G401.6 (cell line): ENCODE data around the gene GPC2.

ENCODE experiments used
- FAIRE-seq: peaks from 2 replicates; lab custom pipeline; 2012; peaks lifted over from hg19 to GRCh38; lab: Jason Lieb, UNC

Gene GPC2

DNA sequence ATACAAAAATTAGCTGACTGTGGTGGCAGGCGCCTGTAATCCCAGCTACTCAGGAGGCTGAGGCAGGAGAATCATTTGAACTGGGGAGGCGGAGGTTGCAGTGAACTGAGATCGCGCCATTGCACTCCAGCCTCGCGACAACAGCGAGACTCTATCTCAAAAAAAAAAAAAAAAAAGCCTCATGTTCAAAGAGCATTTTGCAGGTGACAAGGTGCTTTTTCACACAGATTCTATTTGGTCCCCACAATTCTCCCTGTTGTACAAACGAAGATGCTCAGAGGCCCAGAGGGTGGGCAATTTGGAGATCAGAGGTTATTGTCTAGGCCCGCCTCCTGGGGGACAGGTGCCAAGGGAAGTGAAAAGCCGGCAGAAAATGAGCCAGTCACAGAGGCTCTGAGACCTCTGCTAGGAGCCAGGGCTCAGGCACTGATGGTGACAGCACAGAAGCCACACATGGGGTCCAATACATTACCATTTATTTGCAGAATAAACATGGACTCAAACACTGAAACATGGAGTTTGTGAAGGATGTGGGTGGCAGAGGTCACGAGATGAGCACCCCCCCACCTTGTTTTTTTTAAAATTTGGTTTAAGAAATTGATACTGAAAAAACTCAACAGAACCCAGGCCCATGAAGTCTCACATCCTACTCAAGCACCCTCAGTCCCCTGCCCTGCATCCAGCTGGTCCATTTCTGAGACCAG, 7.9 kb downstream of the GPC2 start:
- FAIRE-seq, result no peak

DNA sequence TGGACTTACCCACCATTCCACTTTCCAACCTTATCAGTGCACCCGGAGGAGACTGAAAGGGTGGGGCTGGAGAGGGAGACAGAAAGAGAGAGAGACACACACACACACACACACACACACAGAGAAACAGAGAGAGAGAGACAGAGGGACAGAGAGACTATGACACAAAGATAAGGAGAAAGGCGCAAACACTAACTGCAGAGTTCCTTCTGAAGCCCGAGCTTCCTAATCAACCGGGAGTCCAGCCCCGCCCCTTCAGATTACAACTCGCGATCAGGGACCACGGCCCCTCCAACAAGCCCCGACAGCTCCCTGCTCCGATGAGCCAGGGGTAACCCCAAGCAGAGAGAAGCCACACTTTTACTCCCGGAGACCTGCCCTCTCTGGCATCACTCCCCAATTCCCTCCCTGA, 9.3 kb downstream of the GPC2 start:
- no peak for FAIRE-seq

GRCh38 chr7:100166970-100167911, 9.9 kb downstream of the GPC2 start:
- no peak for FAIRE-seq

DNA sequence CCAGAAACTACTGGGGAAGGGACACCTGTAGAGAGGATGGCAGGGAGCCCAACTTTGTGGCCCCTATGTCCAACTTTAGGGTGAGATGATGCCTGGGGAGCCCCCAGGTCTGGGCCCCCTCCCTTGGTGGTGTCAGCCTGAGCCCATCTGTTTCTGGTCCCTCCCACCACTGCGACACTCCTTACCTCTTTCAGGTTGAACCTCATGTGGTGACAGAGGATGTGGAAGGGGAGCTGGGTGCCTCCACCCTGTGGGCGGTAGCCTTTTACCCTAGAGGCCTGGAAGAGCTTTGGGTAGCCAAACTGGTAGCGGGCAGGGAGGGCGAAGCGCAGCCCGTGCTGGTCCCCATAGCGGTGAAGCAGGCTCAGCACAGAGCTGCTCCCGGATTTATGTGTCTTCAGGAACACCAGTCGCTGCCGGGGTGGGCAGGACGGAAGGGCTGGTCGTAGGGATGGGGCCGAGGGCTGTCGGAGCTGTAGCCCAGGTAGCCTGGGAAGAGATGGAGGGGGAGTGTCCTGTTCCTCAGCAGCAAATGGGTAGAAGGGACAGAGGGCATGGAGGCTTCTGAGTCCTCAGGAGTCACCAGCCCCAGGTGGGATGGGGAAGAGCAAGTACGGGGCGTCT, 10.8 kb downstream of the GPC2 start:
- FAIRE-seq, result no peak

GRCh38 chr7:100163871-100164270, 13.3 kb downstream of the GPC2 start:
- no peak for FAIRE-seq

DNA sequence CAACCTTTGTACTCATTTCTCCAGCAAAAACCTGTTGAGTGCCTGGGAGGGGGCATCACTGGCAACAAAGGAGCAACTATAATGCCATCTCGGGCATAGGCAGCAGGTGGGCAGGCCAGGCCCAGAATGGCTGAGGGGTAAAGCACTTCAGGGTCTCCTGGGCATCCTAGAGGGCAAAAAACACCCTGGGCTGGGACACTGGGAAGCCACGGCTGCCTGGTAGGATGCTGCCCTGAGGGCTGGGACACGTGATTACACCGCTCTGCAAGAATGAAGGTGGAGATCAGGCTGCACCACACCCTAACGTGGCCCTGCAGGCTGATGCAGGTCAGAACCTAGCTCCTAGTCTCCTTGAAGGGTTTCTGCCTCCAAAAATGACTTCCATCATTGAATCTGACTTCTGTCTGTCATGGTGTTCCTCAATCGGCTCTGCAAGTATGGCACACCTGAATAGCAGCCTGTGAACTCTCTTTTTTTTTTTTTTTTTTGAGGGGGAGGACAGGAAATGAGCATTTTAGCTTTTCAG, 14.1 kb downstream of the GPC2 start:
- no peak for FAIRE-seq

- no peak for FAIRE-seq
These were observed 17.1 kb downstream of the GPC2 start for GRCh38 chr7:100160067-100160466.

DNA sequence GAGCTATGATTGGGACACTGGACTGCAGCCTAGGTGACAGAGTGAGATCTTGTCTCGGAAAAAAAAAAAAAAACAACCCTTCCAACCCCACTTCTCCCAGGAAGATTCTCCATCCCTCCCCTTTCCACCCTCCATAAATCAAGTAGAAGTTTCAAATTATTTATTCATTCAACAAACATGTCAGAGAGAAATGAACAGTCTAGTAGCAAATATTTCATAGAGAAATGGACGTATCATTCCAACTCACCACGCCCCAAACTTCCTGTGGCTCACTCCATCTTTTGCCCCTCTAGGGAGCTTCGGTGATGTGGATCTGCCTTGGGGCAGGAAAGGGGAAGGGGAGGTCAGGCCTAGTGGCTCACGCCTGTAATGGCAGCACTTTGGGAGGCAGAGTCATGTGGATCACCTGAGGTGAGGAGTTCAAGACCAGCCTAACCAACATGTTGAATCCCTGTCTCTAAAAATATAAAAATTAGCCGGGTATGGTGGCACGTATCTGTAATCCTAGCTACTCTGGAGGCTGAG, 18.0 kb downstream of the GPC2 start:
- FAIRE-seq, result no peak

DNA sequence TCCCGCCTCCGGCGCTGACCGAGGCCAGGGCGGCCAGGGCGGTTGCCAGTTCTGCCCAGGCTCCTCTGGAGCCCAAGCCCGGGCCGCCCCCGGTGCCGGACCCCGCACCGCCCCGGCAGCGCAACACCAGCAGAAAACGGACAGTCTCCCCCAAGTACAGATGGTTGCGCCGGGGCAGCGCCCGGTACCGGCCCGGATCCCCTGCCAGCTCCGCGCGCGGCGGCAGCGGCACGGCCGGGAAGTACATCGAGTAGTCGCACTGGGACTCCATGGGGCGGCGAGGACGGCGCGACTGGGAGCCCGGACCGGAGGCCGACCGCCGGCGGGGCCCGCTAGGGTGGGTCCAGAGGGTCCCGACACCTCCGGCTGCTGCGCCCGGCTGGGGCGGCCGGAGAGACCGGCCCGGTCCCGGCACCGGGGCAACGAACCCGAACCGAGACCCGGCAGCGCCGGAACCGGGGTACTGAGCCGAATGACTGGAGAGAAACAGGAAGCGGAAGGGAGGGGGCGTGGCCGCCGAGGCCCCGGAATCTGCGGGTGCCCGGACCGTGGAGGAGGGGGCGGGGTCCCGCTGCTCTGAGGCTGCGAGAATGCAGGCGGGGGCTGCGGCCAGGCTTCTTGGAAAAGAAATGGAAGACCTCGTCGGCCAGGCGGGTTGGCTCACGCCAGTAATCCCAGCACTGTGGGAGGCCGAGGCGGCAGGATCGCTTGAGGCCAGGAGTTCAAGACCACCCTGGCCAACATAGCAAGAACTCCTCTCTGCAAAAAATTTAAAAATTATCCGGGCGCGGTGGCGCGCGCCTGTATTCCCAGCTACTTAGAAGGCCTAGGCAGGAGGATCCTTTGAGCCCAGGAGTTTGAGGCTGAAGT, 18.7 kb downstream of the GPC2 start, which contains the start of gene TRAPPC14:
Gene TRAPPC14 (minus strand): TSS at position 495 of the 870 bp plus-strand sequence. CDS start 224 bp downstream, at position 271.
- FAIRE-seq, result no peak

DNA sequence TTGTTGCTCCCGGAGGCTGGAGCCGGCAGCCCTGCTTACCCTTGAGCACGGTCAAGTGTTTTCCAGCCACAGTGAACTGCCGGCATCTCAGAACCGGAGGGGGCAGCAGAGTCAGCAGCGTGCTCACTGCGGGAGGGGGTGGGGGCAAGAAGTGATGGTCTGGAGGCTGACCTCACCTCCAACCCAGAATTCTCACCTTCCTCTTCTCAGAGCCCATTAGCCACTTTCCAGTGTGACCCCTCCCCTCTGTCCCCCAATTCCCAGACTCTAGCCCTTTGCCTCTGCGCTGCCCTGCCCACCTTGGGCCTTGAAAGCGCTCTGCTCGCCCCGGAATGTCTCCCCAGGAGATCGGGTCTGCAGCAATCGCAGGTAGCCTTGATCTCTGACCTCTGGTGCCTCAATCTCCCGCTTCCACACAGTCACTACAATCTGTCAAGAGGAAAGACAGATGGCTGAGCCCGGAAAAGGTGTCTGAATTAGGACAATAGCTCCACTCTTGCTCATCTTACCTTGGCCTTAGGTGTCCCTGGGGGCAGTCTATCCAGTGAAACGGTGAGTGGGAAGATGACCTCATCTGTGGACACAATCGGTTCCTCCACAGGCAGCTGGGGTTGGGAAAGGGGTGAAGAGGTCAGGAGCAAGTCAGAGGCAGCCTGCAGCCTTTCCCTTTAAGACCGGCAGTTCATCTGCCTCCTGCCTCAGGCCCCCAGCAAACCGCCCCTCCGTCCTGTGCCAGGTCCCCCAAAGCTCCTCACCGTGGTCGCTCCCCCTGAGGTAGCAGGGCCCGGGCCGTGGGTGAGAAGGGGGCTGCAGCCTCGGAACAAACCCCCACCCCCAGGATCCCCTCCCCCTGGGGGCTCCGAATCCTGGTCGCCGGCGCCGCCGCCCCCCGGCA, 19.6 kb downstream of the GPC2 start:
- no peak for FAIRE-seq

DNA sequence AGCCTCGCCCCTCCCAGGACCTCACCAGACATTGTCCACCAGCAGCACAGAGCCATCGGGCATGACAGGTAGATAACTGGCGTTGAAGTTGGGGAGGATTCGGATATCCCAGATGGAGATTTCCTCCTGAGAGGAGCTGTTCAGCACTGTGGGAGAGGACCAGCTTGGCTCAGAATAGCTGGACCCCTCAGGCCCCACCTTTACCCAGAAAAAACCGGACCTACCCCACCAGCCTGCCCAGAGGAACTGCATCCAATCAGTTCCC, 20.2 kb downstream of the GPC2 start:
- no peak for FAIRE-seq

DNA sequence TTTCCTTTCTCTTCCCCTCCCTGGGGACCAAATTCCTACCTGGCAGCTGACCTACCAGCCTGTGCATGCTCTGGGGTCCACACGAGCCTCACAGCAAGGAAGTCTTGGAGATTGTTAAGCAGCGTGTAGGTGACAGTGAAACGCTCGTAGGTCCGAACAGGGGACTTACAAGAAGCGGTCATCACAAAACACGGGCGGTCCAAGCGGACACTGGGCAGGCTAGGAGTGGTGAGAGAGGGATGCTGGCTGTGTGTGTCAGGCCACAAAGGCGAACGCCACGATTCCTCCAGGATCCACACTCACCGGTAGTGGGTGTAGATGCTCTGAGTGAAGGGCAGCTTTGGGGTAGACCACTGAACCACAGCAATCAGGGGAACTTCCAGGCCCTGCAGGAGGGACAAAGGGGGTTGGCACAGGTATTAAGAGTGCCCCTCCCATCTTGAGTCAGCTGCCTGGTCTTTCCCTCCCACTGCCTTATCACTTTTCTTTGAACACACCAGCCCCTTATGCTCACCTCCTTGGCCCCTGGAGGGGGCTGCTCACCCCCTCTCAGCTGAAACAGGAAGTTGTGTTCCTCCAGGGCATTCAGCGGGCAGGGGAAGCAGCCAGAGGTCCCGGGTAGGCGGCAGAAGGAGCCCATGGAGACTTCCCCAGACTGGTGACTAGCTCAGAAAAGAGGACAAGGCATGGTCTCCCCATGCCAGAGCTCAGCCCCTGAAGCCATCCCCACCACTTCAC, 20.7 kb downstream of the GPC2 start:
- FAIRE-seq, result no peak

- no peak for FAIRE-seq
These were observed 21.4 kb downstream of the GPC2 start for GRCh38 chr7:100155553-100156317.

DNA sequence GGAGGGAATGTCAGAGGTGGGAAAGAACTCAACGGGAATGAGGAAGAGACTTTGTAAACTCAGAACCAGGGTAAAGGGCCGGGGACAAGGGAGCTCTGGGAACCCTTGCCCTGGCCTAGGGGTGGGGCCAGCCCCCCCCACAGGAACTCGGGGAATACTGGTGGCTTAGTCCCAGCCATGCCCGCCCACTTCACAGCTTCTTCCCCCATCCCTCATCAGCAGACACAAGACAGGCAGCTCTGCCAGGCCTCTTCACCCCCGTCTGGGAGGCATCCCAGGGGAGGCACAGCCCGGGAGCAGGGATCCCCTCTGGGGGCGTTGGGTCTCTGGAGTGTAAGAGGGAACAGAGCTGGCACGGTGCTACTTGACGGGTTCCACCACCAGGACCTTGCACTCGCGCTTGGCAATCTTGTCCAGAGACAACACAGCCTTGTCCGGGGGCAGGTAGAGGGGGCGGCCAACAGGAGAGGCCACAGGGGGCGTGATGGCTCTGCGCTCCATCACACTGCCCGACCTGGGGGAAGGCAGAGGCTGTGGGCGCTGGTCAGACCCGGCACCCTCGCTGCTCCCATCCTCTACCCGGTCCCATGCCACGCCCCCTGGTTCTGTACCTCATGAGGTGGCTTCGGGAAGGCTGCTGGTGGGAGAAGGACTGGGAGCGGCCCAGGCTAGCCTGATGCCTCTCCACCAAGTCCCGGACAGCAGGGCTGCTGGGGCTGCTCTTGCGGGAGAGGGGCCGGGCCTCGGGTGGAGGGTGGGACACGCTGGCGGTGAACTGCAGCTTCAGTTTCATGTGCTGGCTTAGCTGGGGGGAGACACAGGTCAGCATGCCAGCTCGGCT, 22.3 kb downstream of the GPC2 start:
- no peak for FAIRE-seq

DNA sequence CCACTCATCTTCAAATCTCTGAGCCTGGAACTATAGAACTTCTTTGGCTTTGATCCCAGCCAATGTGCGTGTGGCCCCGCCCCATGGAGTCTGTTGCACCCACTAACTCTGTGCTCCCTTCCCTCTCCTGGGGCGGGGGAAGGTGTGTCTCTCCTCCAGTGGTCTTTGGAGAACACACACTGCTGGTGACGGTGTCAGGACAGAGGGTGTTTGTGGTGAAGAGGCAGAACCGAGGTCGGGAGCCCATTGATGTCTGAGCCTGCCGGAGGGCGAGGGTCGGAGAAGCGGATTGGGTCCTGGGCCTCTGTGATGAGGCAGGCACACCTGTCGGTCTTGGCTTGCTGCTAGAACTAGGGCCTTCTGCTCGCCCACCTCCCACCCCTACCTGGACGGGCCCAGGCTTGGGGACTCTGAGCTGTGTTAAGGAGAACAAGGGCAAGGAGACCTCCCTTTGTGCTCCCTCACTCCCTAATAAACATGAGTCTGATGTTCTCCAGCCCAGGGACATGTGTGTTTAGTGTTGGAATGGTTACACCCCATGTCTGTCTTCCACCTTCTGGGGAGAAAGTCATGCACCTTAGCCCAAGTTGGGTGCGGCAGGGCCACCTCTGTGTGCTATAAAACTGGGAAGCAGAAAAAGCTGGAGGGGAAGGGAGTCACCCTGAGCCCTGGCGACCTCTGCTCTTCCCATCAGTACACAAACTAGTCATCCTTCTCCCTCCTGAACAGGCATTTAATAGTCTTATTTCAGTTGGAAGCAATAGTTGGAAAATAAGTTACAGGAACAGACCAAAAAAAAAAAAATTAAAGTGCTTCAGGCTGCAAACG, 23.3 kb downstream of the GPC2 start:
- FAIRE-seq, result no peak

GRCh38 chr7:100152937-100153666, 24.1 kb downstream of the GPC2 start:
- no peak for FAIRE-seq

DNA sequence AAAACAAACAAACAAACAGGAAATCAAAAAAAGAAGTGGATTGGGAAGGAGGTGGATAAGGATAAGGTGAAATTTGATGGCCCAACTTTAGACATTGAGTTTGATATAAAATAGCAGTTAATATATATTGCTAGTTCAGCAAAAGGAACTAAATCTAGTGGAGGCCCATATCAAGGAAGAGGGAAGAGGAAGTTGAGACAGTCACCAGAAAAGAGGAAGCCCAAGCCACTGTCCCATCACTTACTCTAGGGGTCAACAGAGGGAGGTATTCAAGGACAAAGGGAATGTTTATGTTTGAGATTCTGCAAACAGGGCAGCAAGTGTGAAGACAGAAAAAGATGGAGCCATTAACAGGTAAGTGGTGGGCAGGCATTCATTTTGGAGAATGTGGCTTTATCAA, 24.8 kb downstream of the GPC2 start:
- FAIRE-seq, result no peak
